Ishikawa (cell line): ENCODE results near the gene ATF6.

Source experiments
- CEBPB ChIP-seq: IDR thresholded peaks from 2 replicates; pipeline ENCODE4 v1.6.1; 2012
- CREB1 ChIP-seq: IDR thresholded peaks from 2 replicates; pipeline ENCODE4 v1.6.1; 2012; ENCODE audit warnings: low read depth
- EGR1 ChIP-seq: IDR thresholded peaks from 2 replicates; pipeline ENCODE4 v1.6.1; 2012
- EP300 ChIP-seq: IDR thresholded peaks from 2 replicates; pipeline ENCODE4 v1.6.1; 2012; ENCODE audit warnings: borderline replicate concordance
- FOXM1 ChIP-seq: IDR thresholded peaks from 2 replicates; pipeline ENCODE4 v1.6.1; 2012; ENCODE audit warnings: low read depth, borderline replicate concordance
- NFIC ChIP-seq: IDR thresholded peaks from 2 replicates; pipeline ENCODE4 v1.6.1; 2012
- RAD21 ChIP-seq: IDR thresholded peaks from 2 replicates; pipeline ENCODE4 v1.6.1; 2012; ENCODE audit warnings: low read depth
- TAF1 ChIP-seq: IDR thresholded peaks from 2 replicates; pipeline ENCODE4 v1.6.1; 2012; ENCODE audit warnings: low read depth, mild to moderate bottlenecking
- TCF12 ChIP-seq: IDR thresholded peaks from 2 replicates; pipeline ENCODE4 v1.6.1; 2012; ENCODE audit warnings: low read depth
- TEAD4 ChIP-seq: IDR thresholded peaks from 2 replicates; pipeline ENCODE4 v1.6.1; 2012
- YY1 ChIP-seq: IDR thresholded peaks from 2 replicates; pipeline ENCODE4 v1.6.1; 2012; ENCODE audit warnings: low read depth
- ZBTB7A ChIP-seq: IDR thresholded peaks from 2 replicates; pipeline ENCODE4 v1.6.1; 2012; ENCODE audit warnings: low read depth
- TF ChIP-seq, protein P1 (sequence below): IDR thresholded peaks from 2 replicates; pipeline ENCODE4 v1.6.1; 2012
- TF ChIP-seq, protein P2 (sequence below): IDR thresholded peaks from 2 replicates; pipeline ENCODE4 v1.6.1; 2012
- TF ChIP-seq, protein P3 (sequence below): IDR thresholded peaks from 2 replicates; pipeline ENCODE4 v1.6.1; 2012; ENCODE audit warnings: low read depth, mild to moderate bottlenecking

Gene ATF6

DNA sequence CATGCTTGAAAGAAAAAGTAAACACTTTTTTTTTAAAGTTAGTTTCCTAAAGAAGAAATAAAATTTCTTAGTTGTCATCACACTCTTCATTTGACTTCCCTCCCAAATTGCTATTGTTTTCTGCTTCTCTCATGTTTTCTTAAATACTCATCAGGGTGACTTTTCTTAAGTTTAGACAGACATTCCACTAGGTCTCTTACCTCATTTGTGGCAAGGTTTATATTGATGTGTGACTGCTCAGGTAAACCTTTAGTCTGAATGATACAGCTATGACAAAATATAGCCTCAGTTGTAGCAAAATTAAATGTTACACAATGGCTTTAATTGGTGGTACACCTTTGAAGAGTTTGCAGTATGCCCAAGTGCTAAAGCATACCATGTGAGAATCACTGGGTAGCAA, 78.6 kb downstream of the ATF6 start:
- no peak for TF ChIP-seq CREB1
- TF ChIP-seq FOXM1 = no peak

DNA sequence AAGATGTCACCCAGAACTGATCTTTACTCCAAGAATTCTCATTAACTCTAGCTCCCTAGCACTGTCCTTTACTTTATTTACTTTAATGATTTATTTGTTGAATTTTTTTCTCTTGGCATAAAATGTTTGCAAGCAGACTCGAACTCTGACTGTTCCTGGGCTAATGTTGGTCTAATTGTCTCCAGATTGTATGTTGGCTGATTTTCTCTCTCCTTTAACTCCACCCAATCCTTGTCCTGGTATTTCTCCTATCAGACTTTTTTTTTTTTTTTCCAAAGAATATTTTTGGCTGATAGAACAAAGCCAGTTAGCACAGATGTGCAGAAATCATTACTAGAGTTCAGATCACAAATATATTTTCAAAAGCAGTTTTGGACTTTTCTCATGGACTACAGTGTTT, 82.6 kb downstream of the ATF6 start:
- no peak for TF ChIP-seq TEAD4
- TF ChIP-seq FOXM1 = no peak
- no peak for TF ChIP-seq CREB1
- TF ChIP-seq, protein P1, sequence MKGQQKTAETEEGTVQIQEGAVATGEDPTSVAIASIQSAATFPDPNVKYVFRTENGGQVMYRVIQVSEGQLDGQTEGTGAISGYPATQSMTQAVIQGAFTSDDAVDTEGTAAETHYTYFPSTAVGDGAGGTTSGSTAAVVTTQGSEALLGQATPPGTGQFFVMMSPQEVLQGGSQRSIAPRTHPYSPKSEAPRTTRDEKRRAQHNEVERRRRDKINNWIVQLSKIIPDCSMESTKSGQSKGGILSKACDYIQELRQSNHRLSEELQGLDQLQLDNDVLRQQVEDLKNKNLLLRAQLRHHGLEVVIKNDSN = no peak
- TF ChIP-seq NFIC = no peak
- TF ChIP-seq CEBPB = no peak
- no peak for TF ChIP-seq ZBTB7A
- no peak for TF ChIP-seq RAD21
- no peak for TF ChIP-seq TCF12
- no peak for TF ChIP-seq EGR1
- TF ChIP-seq YY1 = no peak
- TF ChIP-seq, protein P2, sequence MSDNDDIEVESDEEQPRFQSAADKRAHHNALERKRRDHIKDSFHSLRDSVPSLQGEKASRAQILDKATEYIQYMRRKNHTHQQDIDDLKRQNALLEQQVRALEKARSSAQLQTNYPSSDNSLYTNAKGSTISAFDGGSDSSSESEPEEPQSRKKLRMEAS = no peak

DNA sequence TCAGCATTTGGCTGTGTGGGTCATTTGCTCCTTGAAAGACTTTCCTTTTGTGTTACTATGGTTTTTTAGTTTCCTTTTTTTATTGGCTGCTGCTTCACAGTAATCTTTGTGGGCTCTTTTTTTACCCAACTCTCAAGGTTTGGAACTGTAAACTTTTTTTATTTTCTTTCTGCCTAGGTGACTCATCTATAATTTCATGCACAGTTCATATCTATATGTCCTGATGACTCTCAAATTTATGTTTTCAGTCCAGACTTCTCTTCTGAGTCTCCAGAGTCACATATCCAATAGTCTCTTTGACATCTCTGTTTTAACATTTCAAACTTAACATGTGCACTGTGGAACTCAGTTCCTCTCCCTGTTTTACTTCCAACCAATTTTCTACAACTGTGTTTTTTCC, 83.4 kb downstream of the ATF6 start:
- TF ChIP-seq EP300 = no peak
- no peak for TF ChIP-seq TCF12
- TF ChIP-seq RAD21 = no peak
- no peak for TF ChIP-seq FOXM1
- TF ChIP-seq TEAD4 = no peak
- no peak for TF ChIP-seq CREB1
- TF ChIP-seq ZBTB7A = no peak
- TF ChIP-seq, protein P3, sequence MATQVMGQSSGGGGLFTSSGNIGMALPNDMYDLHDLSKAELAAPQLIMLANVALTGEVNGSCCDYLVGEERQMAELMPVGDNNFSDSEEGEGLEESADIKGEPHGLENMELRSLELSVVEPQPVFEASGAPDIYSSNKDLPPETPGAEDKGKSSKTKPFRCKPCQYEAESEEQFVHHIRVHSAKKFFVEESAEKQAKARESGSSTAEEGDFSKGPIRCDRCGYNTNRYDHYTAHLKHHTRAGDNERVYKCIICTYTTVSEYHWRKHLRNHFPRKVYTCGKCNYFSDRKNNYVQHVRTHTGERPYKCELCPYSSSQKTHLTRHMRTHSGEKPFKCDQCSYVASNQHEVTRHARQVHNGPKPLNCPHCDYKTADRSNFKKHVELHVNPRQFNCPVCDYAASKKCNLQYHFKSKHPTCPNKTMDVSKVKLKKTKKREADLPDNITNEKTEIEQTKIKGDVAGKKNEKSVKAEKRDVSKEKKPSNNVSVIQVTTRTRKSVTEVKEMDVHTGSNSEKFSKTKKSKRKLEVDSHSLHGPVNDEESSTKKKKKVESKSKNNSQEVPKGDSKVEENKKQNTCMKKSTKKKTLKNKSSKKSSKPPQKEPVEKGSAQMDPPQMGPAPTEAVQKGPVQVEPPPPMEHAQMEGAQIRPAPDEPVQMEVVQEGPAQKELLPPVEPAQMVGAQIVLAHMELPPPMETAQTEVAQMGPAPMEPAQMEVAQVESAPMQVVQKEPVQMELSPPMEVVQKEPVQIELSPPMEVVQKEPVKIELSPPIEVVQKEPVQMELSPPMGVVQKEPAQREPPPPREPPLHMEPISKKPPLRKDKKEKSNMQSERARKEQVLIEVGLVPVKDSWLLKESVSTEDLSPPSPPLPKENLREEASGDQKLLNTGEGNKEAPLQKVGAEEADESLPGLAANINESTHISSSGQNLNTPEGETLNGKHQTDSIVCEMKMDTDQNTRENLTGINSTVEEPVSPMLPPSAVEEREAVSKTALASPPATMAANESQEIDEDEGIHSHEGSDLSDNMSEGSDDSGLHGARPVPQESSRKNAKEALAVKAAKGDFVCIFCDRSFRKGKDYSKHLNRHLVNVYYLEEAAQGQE = no peak
- TF ChIP-seq EGR1 = no peak

DNA sequence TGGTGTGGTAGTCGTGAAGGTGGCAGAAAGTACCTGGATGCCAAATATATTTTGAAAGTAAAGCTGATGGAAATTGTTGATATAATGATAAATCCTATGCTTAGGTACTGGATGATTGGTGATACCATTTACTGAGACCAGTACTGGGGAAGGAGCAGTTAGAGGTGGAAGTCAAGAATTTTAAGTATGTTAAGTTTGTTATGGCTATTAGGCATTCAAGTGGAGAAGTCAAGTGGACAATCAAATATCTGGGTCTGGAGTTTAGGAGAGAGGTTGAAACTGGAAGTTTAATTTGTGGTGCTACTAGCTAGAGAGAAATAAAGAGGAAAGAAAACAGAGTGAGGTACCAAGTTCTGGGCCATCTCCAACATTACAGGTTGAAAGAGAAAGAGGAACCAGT, 89.1 kb downstream of the ATF6 start:
- TF ChIP-seq CEBPB (no peak), TEAD4 (no peak), TCF12 (no peak), TAF1 (no peak), FOXM1 (no peak), CREB1 (no peak), EP300 (no peak), EGR1 (no peak), NFIC (no peak)
- TF ChIP-seq, protein P3 = no peak
- TF ChIP-seq, protein P1 = no peak
- TF ChIP-seq, protein P2 = no peak

DNA sequence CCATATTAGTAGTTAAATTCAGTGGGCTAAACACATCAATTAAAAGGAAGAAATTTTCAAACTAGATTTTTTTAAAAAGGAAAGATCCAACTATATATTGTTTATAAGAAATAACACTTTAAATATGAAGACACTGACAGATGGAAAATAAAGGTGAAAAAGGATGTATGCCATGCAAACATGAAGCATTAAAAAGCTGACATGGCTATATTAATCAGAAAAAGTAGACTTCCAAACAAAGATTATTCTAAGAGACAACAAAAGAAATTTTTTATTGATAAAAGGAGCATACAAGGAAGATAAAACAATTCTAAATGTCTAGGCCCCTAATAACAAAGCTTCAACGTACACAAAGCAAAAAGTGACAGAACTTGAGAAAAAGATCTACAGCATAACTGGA, 92.2 kb downstream of the ATF6 start:
- TF ChIP-seq ZBTB7A = no peak
- no peak for TF ChIP-seq TAF1
- TF ChIP-seq, protein P1 = no peak
- no peak for TF ChIP-seq NFIC
- TF ChIP-seq, protein P3 = no peak
- no peak for TF ChIP-seq EP300
